GM12878 (cell line): ENCODE data around the gene STK11. TPM values are rescaled to one million over a fixed set of nuclear protein-coding genes. Genes with fewer than 3 reads are reported as not detected.

Experiments used
- ATAC-seq: fragments of 200-7000 bp; cut with Tn5 transposase; 3 replicates; pipeline ENCODE4 v1.9.1; 2020; ENCODE audit warnings: mild to moderate bottlenecking, moderate library complexity
- BruUV-seq: library from RNA; stranded (reverse); fragments of 400-500 nt; replicated peaks from 2 replicates; lab custom pipeline; 2021; lab: Mats Ljungman, UMichigan
- CTCF ChIA-PET: fragments of 300-600 bp; sonication (Branson Sonifier 250); formaldehyde crosslinking; extraction: SDS; loops from one replicate; lab custom pipeline; 2021; ENCODE audit warnings: inconsistent platforms; lab: Yijun Ruan, JAX
- POLR2A ChIA-PET: fragments of 350-600 bp; formaldehyde crosslinking; extraction: SDS; loops from one replicate; lab custom pipeline; 2021; ENCODE audit warnings: inconsistent platforms; lab: Charles Lee
- RAD21 ChIA-PET: fragments of 300-600 bp; sonication (Branson Sonifier 250); formaldehyde crosslinking; loops from one replicate; lab custom pipeline; 2023; ENCODE audit warnings: antibody characterized with exemption; ENCODE audit not compliant: unreplicated experiment; lab: Charles Lee
- SMC1A ChIA-PET: fragments of 300-600 bp; sonication (Branson Sonifier 250); formaldehyde crosslinking; loops from one replicate; lab custom pipeline; 2023; ENCODE audit not compliant: unreplicated experiment, uncharacterized antibody; lab: Charles Lee
- DNase-seq: peaks from one replicate; pipeline ENCODE4 v3.0.0-alpha.2; 2011; ENCODE audit warnings: low read depth, low spot score
- FAIRE-seq: peaks from 3 replicates; lab custom pipeline; 2011; peaks lifted over from hg19 to GRCh38; lab: Jason Lieb, UNC
- H2AFZ ChIP-seq: 2 replicates; pipeline ENCODE4 v1.6.0; 2011; ENCODE audit warnings: low read depth, low read length, control low read depth; ENCODE audit not compliant: control insufficient read depth
- H3K27ac ChIP-seq: 2 replicates; pipeline ENCODE4 v1.5.1; 2011; ENCODE audit warnings: control low read depth; ENCODE audit not compliant: control insufficient read depth, insufficient read depth
- H3K27me3 ChIP-seq, 2 experiments: replicated peaks in 1 of 2; 2 replicates each; pipeline versions ENCODE4 v1.6.0 to v1.6.1; 2011; ENCODE audit warnings: low read length in 1 of 2; ENCODE audit not compliant: control insufficient read depth in 2 of 2, insufficient read depth in 2 of 2
- H3K36me3 ChIP-seq, 2 experiments: 2 replicates each; pipeline ENCODE4 v1.5.1; 2011; ENCODE audit warnings: low read length in 1 of 2; ENCODE audit not compliant: control insufficient read depth in 2 of 2, insufficient read depth in 2 of 2
- H3K4me1 ChIP-seq: 2 replicates; pipeline ENCODE4 v1.6.1; 2011; ENCODE audit warnings: mild to moderate bottlenecking, low read length, moderate library complexity, mixed read lengths; ENCODE audit not compliant: control insufficient read depth, insufficient read depth
- H3K4me2 ChIP-seq: 2 replicates; pipeline ENCODE4 v1.6.0; 2011; ENCODE audit warnings: control low read depth; ENCODE audit not compliant: control insufficient read depth, insufficient read depth
- H3K4me3 ChIP-seq: fragments of 200-600 bp; sonication (generic); 2 replicates; pipeline ENCODE4 v1.5.1; 2016
- H3K79me2 ChIP-seq: 2 replicates; pipeline ENCODE4 v1.6.0; 2011; ENCODE audit warnings: low read length; ENCODE audit not compliant: control insufficient read depth, insufficient read depth
- H3K9ac ChIP-seq: 2 replicates; pipeline ENCODE4 v1.8.0; 2011; ENCODE audit warnings: low read length, control low read depth, mixed read lengths; ENCODE audit not compliant: control insufficient read depth, insufficient read depth
- H3K9me3 ChIP-seq: replicated peaks from 3 replicates; pipeline ENCODE4 v1.5.1; 2011; ENCODE audit warnings: mild to moderate bottlenecking, low read length; ENCODE audit not compliant: control insufficient read depth, insufficient read depth
- H4K20me1 ChIP-seq: 2 replicates; pipeline ENCODE4 v1.6.0; 2011; ENCODE audit not compliant: control insufficient read depth, insufficient read depth
- BHLHE40 ChIP-seq, 2 experiments: fragments of 450-650 bp in 1 of 2; IDR thresholded peaks; 2 replicates each; pipeline ENCODE4 v1.6.1; 2011 to 2017; ENCODE audit warnings: low read depth in 2 of 2, borderline replicate concordance in 1 of 2, improper control_type of control experiment in 1 of 2, low read length in 1 of 2, mild to moderate bottlenecking in 1 of 2
- ESRRA ChIP-seq: IDR thresholded peaks from 2 replicates; pipeline ENCODE4 v1.6.1; 2012; ENCODE audit warnings: mild to moderate bottlenecking, low read length, improper control_type of control experiment
- IRF4 ChIP-seq: IDR thresholded peaks from 2 replicates; pipeline ENCODE4 v1.6.1; 2011; ENCODE audit warnings: low read depth, low read length
- JUND ChIP-seq: IDR thresholded peaks from 2 replicates; pipeline ENCODE4 v1.6.1; 2012; ENCODE audit warnings: low read depth, mild to moderate bottlenecking, low read length, improper control_type of control experiment, moderate library complexity
- LARP7 ChIP-seq: fragments of 450-650 bp; IDR thresholded peaks from 2 replicates; pipeline ENCODE4 v1.6.1; 2017; ENCODE audit warnings: mild to moderate bottlenecking
- MXI1 ChIP-seq: fragments of 150-350 bp; IDR thresholded peaks from 2 replicates; pipeline ENCODE4 v1.6.1; 2011; ENCODE audit warnings: low read depth, mild to moderate bottlenecking, inconsistent platforms, low read length, improper control_type of control experiment
- NFYA ChIP-seq: IDR thresholded peaks from 2 replicates; pipeline ENCODE4 v1.6.1; 2011; ENCODE audit warnings: low read depth, mild to moderate bottlenecking, low read length, improper control_type of control experiment, borderline replicate concordance
- POLR2AphosphoS2 ChIP-seq: IDR thresholded peaks from 2 replicates; pipeline ENCODE4 v1.6.1; 2011; ENCODE audit warnings: low read depth, mild to moderate bottlenecking, low read length, improper control_type of control experiment, moderate library complexity
- RELB ChIP-seq: fragments of 450-650 bp; IDR thresholded peaks from 2 replicates; pipeline ENCODE4 v1.6.1; 2017; ENCODE audit warnings: low read depth, mild to moderate bottlenecking, moderate library complexity
- USF2 ChIP-seq: IDR thresholded peaks from 2 replicates; pipeline ENCODE4 v1.6.1; 2011; ENCODE audit warnings: low read depth, low read length, improper control_type of control experiment, borderline replicate concordance
- ZBTB4 ChIP-seq: fragments of 450-650 bp; formaldehyde crosslinking; IDR thresholded peaks from 2 replicates; pipeline ENCODE4 v1.4.0; 2022; ENCODE audit warnings: mild to moderate bottlenecking, moderate library complexity
- WGBS: methylation state at CpG from one replicate; pipeline ENCODE4 v1.1.6; 2016; ENCODE audit warnings: low lambda C conversion rate; ENCODE audit not compliant: insufficient replicate concordance, insufficient coverage; ENCODE audit errors: missing lambda C conversion rate; 5-methylcytosine and 5-hydroxymethylcytosine counted together
- in situ Hi-C: fragments of 300-500 bp; cut with MboI; formaldehyde crosslinking; loops from 9 replicates; pipeline ENCODE4 v1.14.3; 2018; ENCODE audit warnings: mixed read lengths
- intact Hi-C: fragments of 100-400 bp; cut with micrococcal nuclease; formaldehyde crosslinking; loops from one replicate; pipeline ENCODE4 v1.14.2; 2022; ENCODE audit not compliant: unreplicated experiment
- polyA plus RNA-seq, 11 experiments: library from polyadenylated mRNA; depleted of rRNA in 4 of 11; unstranded in 6 of 11; stranded (reverse) in 5 of 11; fragments of >200 nt; fragmentation: Nextera tagmentation in 4 of 11; fragmentation: Illumina TruSeq in 1 of 11; extraction: Ambion mirVana in 4 of 11; extraction: Trizol in 1 of 11; gene quantifications; 1 replicate in 1 of 11; 2 replicates in 10 of 11; pipeline versions ENCODE4 v1.2.1 to v1.2.3, GENCODE V29; 2011 to 2016; ENCODE audit warnings: inconsistent platforms in 2 of 11, missing spikeins in 2 of 11, low read depth in 1 of 11
- total RNA-seq, 4 experiments: library from RNA; depleted of rRNA in 3 of 4; stranded (reverse); fragments of >200 nt in 3 of 4; fragmentation: Illumina TruSeq in 1 of 4; extraction: Trizol in 1 of 4; gene quantifications; 2 replicates each; pipeline versions ENCODE4 v1.2.1 to v1.2.3, GENCODE V29; 2013 to 2021

STK11 gene
- total and polyA plus RNA-seq, 10 of the 15 experiments (the other 5 are each of a cell fraction or from before 2014, with no cell fraction given): 0.33 to 71.0 (median 23.8) TPM

- TF ChIP-seq ZBTB4 (CRISPR knock-in tag): 0 out of 2 replicates have a peak, but pooled peaks have one; percentile 15
These were observed 53.8 kb downstream of the STK11 start (continued) for GRCh38 chr19:1259206-1259875.

- in situ Hi-C loops (loop anchor here (10.0 kb wide), 1 partner anchor 825 kb away; no protein-coding TSS in a partner anchor), intact Hi-C loops (loop anchor here (1.0 kb wide), 1 partner anchor 9 kb away; the partner anchor contains the start of gene CIRBP)
- WGBS: 2% methylated on average over 28 of the region's 33 CpGs
- CTCF ChIA-PET: interaction anchor here (1.0 to 2.5 kb wide), 3 partner anchors 16 to 157 kb away, joined by 3 to 16 read pairs (median 10); no protein-coding TSS in a partner anchor
- BruUV-seq: no TSS peak
- no peaks in the 10 kb centered on the region for H3K27me3 ChIP-seq
- DNase-seq (no peak), ATAC-seq (peak; percentile 21), FAIRE-seq (no peak)
- H3K36me3 ChIP-seq: peaks cover 4 to 16% of the 10 kb centered on the region in 2 experiments; a peak in 3 of 4 replicates
- SMC1A ChIA-PET: no interaction called here
- H3K4me3 ChIP-seq: peak overlapping the region; percentile 68
- H3K9ac ChIP-seq: peak overlapping the region; percentile 78
- H3K27ac ChIP-seq: peak overlapping the region; percentile 96
- peak overlapping the region; percentile 98 for H3K4me2 ChIP-seq
- no peak overlapping the region for H2AFZ ChIP-seq
- peaks cover 48% of the 10 kb centered on the region for H3K4me1 ChIP-seq
- no peaks in the 10 kb centered on the region for H3K9me3 ChIP-seq
- peaks cover 36% of the 10 kb centered on the region for H3K79me2 ChIP-seq
- H4K20me1 ChIP-seq: no peaks in the 10 kb centered on the region
- RAD21 ChIA-PET: interaction anchor here (1.5 to 3.8 kb wide), 3 partner anchors 9 to 157 kb away, joined by 3 to 24 read pairs (median 11); partner anchors contain the start of gene CIRBP
- POLR2A ChIA-PET: interaction anchor here (0.6 to 2.4 kb wide), 4 partner anchors 8 to 84 kb away, joined by 5 to 12 read pairs (median 8); partner anchors contain the start of gene CIRBP
- TF ChIP-seq NFYA: no peak
- TF ChIP-seq LARP7: no peak; the same call in 1 of the 2 replicates
- TF ChIP-seq ESRRA: no peak; the same call in 1 of the 2 replicates
- TF ChIP-seq POLR2AphosphoS2: no peak
- no peak for TF ChIP-seq JUND
- TF ChIP-seq USF2: no peak
- no peak for TF ChIP-seq MXI1
- no peak for TF ChIP-seq RELB
- peak; percentile 49 to 76; a peak in 3 of 4 replicates for TF ChIP-seq BHLHE40 (IDR thresholded peaks at IDR 0.05; ENCODE audit: borderline replicate concordance in 1 of 2, low read depth in 2 of 2, low read length in 1 of 2)
- no peak for TF ChIP-seq IRF4
These were observed 54.5 kb downstream of the STK11 start for GRCh38 chr19:1259876-1260748.
